ENCODE measurements around the gene CACNA1E.

CACNA1E gene

GRCh38 chr1:181440510-181440909 is 42.8 kb upstream of the CACNA1E start:
- H3K27me3 ChIP-seq (ENCODE audit: insufficient read depth, low read length, poor library complexity, severe bottlenecking): peaks cover 9% of the 10 kb centered on the region
- no peak overlapping the region for H3K9ac ChIP-seq (ENCODE audit: low read depth, low read length, poor library complexity, severe bottlenecking)
- H3K4me1 ChIP-seq (ENCODE audit: insufficient read depth, low read length, poor library complexity, severe bottlenecking): no peaks in the 10 kb centered on the region
- H3K9me2 ChIP-seq (replicated peaks; ENCODE audit: low read depth, low read length): no peaks in the 10 kb centered on the region
- H4K20me1 ChIP-seq (ENCODE audit: insufficient read depth, low read length, poor library complexity, severe bottlenecking): no peaks in the 10 kb centered on the region
- no peak overlapping the region for H3K4me2 ChIP-seq (ENCODE audit: low read depth, low read length, poor library complexity, severe bottlenecking)
- H3K4me3 ChIP-seq (ENCODE audit: low read length, poor library complexity, severe bottlenecking): no peak overlapping the region
- H3K36me3 ChIP-seq (ENCODE audit: insufficient read depth, low read length): no peaks in the 10 kb centered on the region
- no peaks in the 10 kb centered on the region for H3K79me2 ChIP-seq (ENCODE audit: insufficient read depth, low read length)
- no peaks in the 10 kb centered on the region for H3F3A ChIP-seq (ENCODE audit: low read depth)
- TF ChIP-seq EZH2phosphoT487 (IDR thresholded peaks at IDR 0.05; ENCODE audit: borderline replicate concordance) (no peak), CTCF (conservative IDR thresholded peaks at IDR 0.05; ENCODE audit: low read length) (no peak)
- no peak overlapping the region for H2AFZ ChIP-seq (ENCODE audit: low read length)
- H3K9me3 ChIP-seq (ENCODE audit: insufficient read depth, low read depth, low read length): no peaks in the 10 kb centered on the region

GRCh38 chr1:181442181-181442525 is 41.2 kb upstream of the CACNA1E start:
- no peak overlapping the region for H3K4me2 ChIP-seq (ENCODE audit: low read depth, low read length, poor library complexity, severe bottlenecking)
- H3F3A ChIP-seq (ENCODE audit: low read depth): no peaks in the 10 kb centered on the region
- TF ChIP-seq CTCF (conservative IDR thresholded peaks at IDR 0.05; ENCODE audit: low read length) (no peak), EZH2phosphoT487 (IDR thresholded peaks at IDR 0.05; ENCODE audit: borderline replicate concordance) (no peak)
- no peaks in the 10 kb centered on the region for H3K4me1 ChIP-seq (ENCODE audit: insufficient read depth, low read length, poor library complexity, severe bottlenecking)
- no peak overlapping the region for H3K4me3 ChIP-seq (ENCODE audit: low read length, poor library complexity, severe bottlenecking)
- no peak overlapping the region for H3K9ac ChIP-seq (ENCODE audit: low read depth, low read length, poor library complexity, severe bottlenecking)
- H3K27me3 ChIP-seq (ENCODE audit: insufficient read depth, low read length, poor library complexity, severe bottlenecking): peaks cover 9% of the 10 kb centered on the region
- H3K9me2 ChIP-seq (replicated peaks; ENCODE audit: low read depth, low read length): no peaks in the 10 kb centered on the region
- H3K9me3 ChIP-seq (ENCODE audit: insufficient read depth, low read depth, low read length): no peaks in the 10 kb centered on the region
- no peaks in the 10 kb centered on the region for H3K79me2 ChIP-seq (ENCODE audit: insufficient read depth, low read length)
- H4K20me1 ChIP-seq (ENCODE audit: insufficient read depth, low read length, poor library complexity, severe bottlenecking): no peaks in the 10 kb centered on the region
- no peaks in the 10 kb centered on the region for H3K36me3 ChIP-seq (ENCODE audit: insufficient read depth, low read length)
- no peak overlapping the region for H2AFZ ChIP-seq (ENCODE audit: low read length)

- Histone ChIP-seq H3K4me2 (ENCODE audit: low read depth, low read length, poor library complexity, severe bottlenecking) (no peak overlapping the region), H3K4me3 (ENCODE audit: low read length, poor library complexity, severe bottlenecking) (no peak overlapping the region), H2AFZ (ENCODE audit: low read length) (no peak overlapping the region), H3F3A (ENCODE audit: low read depth) (no peaks in the 10 kb centered on the region), H3K9me2 (replicated peaks; ENCODE audit: low read depth, low read length) (no peaks in the 10 kb centered on the region), H3K9ac (ENCODE audit: low read depth, low read length, poor library complexity, severe bottlenecking) (no peak overlapping the region), H3K4me1 (ENCODE audit: insufficient read depth, low read length, poor library complexity, severe bottlenecking) (no peaks in the 10 kb centered on the region), H3K36me3 (ENCODE audit: insufficient read depth, low read length) (no peaks in the 10 kb centered on the region), H3K79me2 (ENCODE audit: insufficient read depth, low read length) (no peaks in the 10 kb centered on the region), H4K20me1 (ENCODE audit: insufficient read depth, low read length, poor library complexity, severe bottlenecking) (no peaks in the 10 kb centered on the region), H3K27me3 (ENCODE audit: insufficient read depth, low read length, poor library complexity, severe bottlenecking) (peaks cover 5% of the 10 kb centered on the region), H3K9me3 (ENCODE audit: insufficient read depth, low read depth, low read length) (no peaks in the 10 kb centered on the region)
- no peak for TF ChIP-seq EZH2phosphoT487 (IDR thresholded peaks at IDR 0.05; ENCODE audit: borderline replicate concordance)
- no peak for TF ChIP-seq CTCF (conservative IDR thresholded peaks at IDR 0.05; ENCODE audit: low read length)
Observed at GRCh38 chr1:181443231-181443853, 40.0 kb upstream of the CACNA1E start.

Data from Loucy (cell line).